HCT116 (cell line): ENCODE measurements around the gene TTC38. TPM values are rescaled to one million over a fixed set of nuclear protein-coding genes. Genes with fewer than 3 reads are reported as not detected.

Experiments used
- ATAC-seq: fragments of 200-7000 bp; cut with Tn5 transposase; 2 replicates; pipeline ENCODE4 v1.9.1; 2020; ENCODE audit warnings: mild to moderate bottlenecking, moderate library complexity
- BruUV-seq: library from RNA; stranded (reverse); fragments of 400-500 nt; replicated peaks from 2 replicates; lab custom pipeline; 2021; lab: Mats Ljungman, UMichigan
- CTCF ChIA-PET: fragments of 300-600 bp; sonication (Branson Sonifier 250); formaldehyde crosslinking; loops from one replicate; lab custom pipeline; 2021; ENCODE audit warnings: antibody characterized with exemption; lab: Charles Lee
- POLR2A ChIA-PET: fragments of 300-600, 350-600 bp; sonication (Branson Sonifier 250); formaldehyde crosslinking; loops from one replicate; lab custom pipeline; 2021; ENCODE audit warnings: antibody characterized with exemption; lab: Charles Lee
- RAD21 ChIA-PET, 2 experiments: fragments of 300-600 bp; sonication (Branson Sonifier 250); formaldehyde crosslinking; loops; one replicate each; lab custom pipeline; 2023; ENCODE audit warnings: low total read pairs in 2 of 2; ENCODE audit not compliant: uncharacterized antibody in 2 of 2, unreplicated experiment in 2 of 2, low non-redundant PET in 1 of 2; lab: Charles Lee
- DNase-seq: peaks from one replicate; pipeline ENCODE4 v3.0.0-alpha.2; 2010; ENCODE audit warnings: low read depth, low spot score
- H2AFZ ChIP-seq: fragments of 200-600 bp; shearing (Covaris generic), sonication (generic); 2 replicates; pipeline ENCODE4 v1.6.1; 2017; ENCODE audit warnings: low read depth, mixed run types, mixed read lengths, antibody characterized with exemption, low read length; ENCODE audit not compliant: poor library complexity, severe bottlenecking
- H3K27ac ChIP-seq: 2 replicates; pipeline ENCODE4 v1.5.1; 2012; ENCODE audit warnings: low read depth, low read length
- H3K27me3 ChIP-seq: fragments of 200-600 bp; sonication (generic); 2 replicates; pipeline ENCODE4 v1.6.1; 2016; ENCODE audit warnings: mixed run types, low read length, mixed read lengths; ENCODE audit not compliant: insufficient read depth
- H3K36me3 ChIP-seq, 2 experiments: fragments of 200-500 bp in 1 of 2; fragments of 200-600 bp in 1 of 2; sonication (Bioruptor generic) in 1 of 2; sonication (generic) in 1 of 2; 2 replicates each; pipeline versions ENCODE4 v1.5.1 to v1.6.1; 2014 to 2016; ENCODE audit warnings: low read length in 2 of 2, inconsistent platforms in 1 of 2, mixed read lengths in 1 of 2, mixed run types in 1 of 2; ENCODE audit not compliant: insufficient read depth in 2 of 2, control insufficient read depth in 1 of 2
- H3K4me1 ChIP-seq, 2 experiments: fragments of 200-600 bp in 1 of 2; sonication (generic) in 1 of 2; 2 replicates each; pipeline versions ENCODE4 v1.5.1 to v1.6.1; 2012 to 2017; ENCODE audit warnings: low read length in 2 of 2, inconsistent platforms in 1 of 2, mild to moderate bottlenecking in 1 of 2, mixed read lengths in 1 of 2, mixed run types in 1 of 2, moderate library complexity in 1 of 2; ENCODE audit not compliant: insufficient read depth in 2 of 2, control insufficient read depth in 1 of 2
- H3K4me2 ChIP-seq: fragments of 200-600 bp; sonication (generic); 2 replicates; pipeline ENCODE4 v1.6.1; 2017; ENCODE audit warnings: mixed run types, low read length, mixed read lengths
- H3K4me3 ChIP-seq, 2 experiments: fragments of 200-600 bp in 1 of 2; sonication (generic) in 1 of 2; replicated peaks in 1 of 2; 2 replicates each; pipeline ENCODE4 v1.5.1; 2011 to 2016; ENCODE audit warnings: low read length in 2 of 2, control low read depth in 1 of 2, low read depth in 1 of 2, mild to moderate bottlenecking in 1 of 2, mixed read lengths in 1 of 2, mixed run types in 1 of 2
- H3K79me2 ChIP-seq: fragments of 200-600 bp; sonication (generic); 2 replicates; pipeline ENCODE4 v1.6.1; 2017; ENCODE audit warnings: mild to moderate bottlenecking, mixed run types, low read length, moderate library complexity, mixed read lengths; ENCODE audit not compliant: insufficient read depth
- H3K9ac ChIP-seq: fragments of 200-600 bp; sonication (generic); 2 replicates; pipeline ENCODE4 v1.6.1; 2016; ENCODE audit warnings: low read length, mixed read lengths
- H3K9me2 ChIP-seq: fragments of 200-600 bp; sonication (generic), shearing (Covaris generic); 2 replicates; pipeline ENCODE4 v1.6.1; 2017; ENCODE audit warnings: mixed run types, mild to moderate bottlenecking, moderate library complexity; ENCODE audit not compliant: insufficient read depth
- H3K9me3 ChIP-seq, 2 experiments: fragments of 200-500 bp in 1 of 2; fragments of 200-600 bp in 1 of 2; sonication (Bioruptor generic) in 1 of 2; sonication (generic) in 1 of 2; 2 replicates each; pipeline ENCODE4 v1.6.1; 2014 to 2017; ENCODE audit warnings: low read length in 2 of 2, mixed read lengths in 2 of 2, inconsistent platforms in 1 of 2, low read depth in 1 of 2, mild to moderate bottlenecking in 1 of 2, mixed run types in 1 of 2, moderate library complexity in 1 of 2; ENCODE audit not compliant: control insufficient read depth in 1 of 2, insufficient read depth in 1 of 2
- H4K20me1 ChIP-seq: fragments of 200-600 bp; sonication (generic), shearing (Covaris generic); 2 replicates; pipeline ENCODE4 v1.6.1; 2017; ENCODE audit warnings: mixed run types, mild to moderate bottlenecking, moderate library complexity; ENCODE audit not compliant: insufficient read depth
- CBX3 ChIP-seq: IDR thresholded peaks from 2 replicates; pipeline ENCODE4 v1.6.1; 2012; ENCODE audit warnings: low read depth
- CTCF ChIP-seq, 3 experiments: fragments of 200-600 bp in 1 of 3; sonication (generic) in 1 of 3; IDR thresholded peaks in 2 of 3; conservative IDR thresholded peaks in 1 of 3; 2 replicates each; pipeline ENCODE4 v1.5.1; 2012 to 2017; ENCODE audit warnings: low read depth in 2 of 3, low read length in 2 of 3, antibody characterized with exemption in 1 of 3, borderline replicate concordance in 1 of 3, control low read depth in 1 of 3, mild to moderate bottlenecking in 1 of 3, mixed read lengths in 1 of 3, mixed run types in 1 of 3, moderate library complexity in 1 of 3; ENCODE audit not compliant: insufficient read depth in 1 of 3
- EGR1 ChIP-seq: IDR thresholded peaks from 2 replicates; pipeline ENCODE4 v1.6.1; 2012; ENCODE audit warnings: low read depth
- ELF1 ChIP-seq: IDR thresholded peaks from 2 replicates; pipeline ENCODE4 v1.6.1; 2012; ENCODE audit warnings: low read depth, borderline replicate concordance
- EZH2phosphoT487 ChIP-seq: fragments of 200-600 bp; IDR thresholded peaks from 2 replicates; pipeline ENCODE4 v1.6.1; 2018; ENCODE audit warnings: antibody characterized with exemption, borderline replicate concordance
- MAX ChIP-seq: IDR thresholded peaks from 2 replicates; pipeline ENCODE4 v1.6.1; 2012
- POLR2AphosphoS5 ChIP-seq: IDR thresholded peaks from 2 replicates; pipeline ENCODE4 v1.6.1; 2011; ENCODE audit warnings: mild to moderate bottlenecking, low read depth, low read length, moderate library complexity
- SIN3A ChIP-seq: IDR thresholded peaks from 2 replicates; pipeline ENCODE4 v1.6.1; 2012; ENCODE audit warnings: low read depth
- SP1 ChIP-seq: IDR thresholded peaks from 2 replicates; pipeline ENCODE4 v1.6.1; 2012; ENCODE audit warnings: low read depth
- SRF ChIP-seq: IDR thresholded peaks from 2 replicates; pipeline ENCODE4 v1.6.1; 2012; ENCODE audit warnings: low read depth
- TCF7L2 ChIP-seq: IDR thresholded peaks from 2 replicates; pipeline ENCODE4 v1.7.0; 2011; ENCODE audit warnings: borderline replicate concordance, inconsistent platforms; ENCODE audit not compliant: insufficient read depth, insufficient read length; ENCODE audit errors: extremely low read depth
- ZBTB33 ChIP-seq: IDR thresholded peaks from 2 replicates; pipeline ENCODE4 v1.6.1; 2011; ENCODE audit warnings: mild to moderate bottlenecking, low read length, moderate library complexity; ENCODE audit not compliant: insufficient replicate concordance; ENCODE audit errors: extremely low read depth
- ZFX ChIP-seq: fragments of 450-650 bp; IDR thresholded peaks from 2 replicates; pipeline ENCODE4 v1.6.1; 2017
- ZNF274 ChIP-seq: fragments of 200-500 bp; sonication (Bioruptor generic); IDR thresholded peaks from 2 replicates; pipeline ENCODE4 v1.6.1; 2014; ENCODE audit warnings: mild to moderate bottlenecking, low read depth, low read length, inconsistent platforms
- intact Hi-C: fragments of 100-400 bp; cut with micrococcal nuclease; formaldehyde crosslinking; loops from 2 replicates; pipeline ENCODE4 v1.10.0; 2022
- total RNA-seq: library from RNA; stranded (reverse); gene quantifications from one replicate; pipeline ENCODE4 v1.2.1, GENCODE V29; 2021; ENCODE audit not compliant: unreplicated experiment

Gene TTC38
- total RNA-seq, 1 experiment from 2014 or later, result 22.9 TPM

- Histone ChIP-seq H3K9ac (no peak overlapping the region), H3K9me3 (no peaks in the 10 kb centered on the region), H3K36me3 (peaks cover 10 to 32% of the 10 kb centered on the region in 2 experiments; a peak in 3 of 4 replicates), H3K4me2 (no peak overlapping the region), H3K27ac (no peak overlapping the region), H3K27me3 (no peaks in the 10 kb centered on the region), H3K9me2 (no peaks in the 10 kb centered on the region), H4K20me1 (no peaks in the 10 kb centered on the region), H3K79me2 (peaks cover 78% of the 10 kb centered on the region), H3K4me3 (no peak overlapping the region), H2AFZ (no peak overlapping the region), H3K4me1 (peaks cover 13 to 20% of the 10 kb centered on the region in 2 experiments; a peak in 3 of 4 replicates)
- POLR2A ChIA-PET, result no interaction called here
- TF ChIP-seq SIN3A (no peak), MAX (no peak), POLR2AphosphoS5 (no peak), CTCF (IDR thresholded peaks at IDR 0.05 in 2 of 3, conservative IDR thresholded peaks at IDR 0.05 in 1 of 3; ENCODE audit: borderline replicate concordance in 1 of 3, insufficient read depth in 1 of 3, low read depth in 2 of 3, low read length in 2 of 3) (no peak), EGR1 (no peak), ELF1 (no peak), CBX3 (no peak), ZBTB33 (no peak), ZFX (no peak), TCF7L2 (no peak), SRF (no peak), EZH2phosphoT487 (no peak), ZNF274 (no peak), SP1 (no peak)
- CTCF ChIA-PET, result no interaction called here
- ATAC-seq (no peak), DNase-seq (no peak)
- BruUV-seq, result no TSS peak
- intact Hi-C loops, result no loop called here
- RAD21 ChIA-PET, result no interaction called here
Observed at GRCh38 chr22:46300491-46300890, 32.7 kb downstream of the TTC38 start.
